ENCODE data around the gene FLYWCH1.

The FLYWCH1 gene

GRCh38 chr16:2883458-2883908, 28.2 kb upstream of the FLYWCH1 start:
- DNase-seq (ENCODE audit: low spot score) = no peak
- peaks cover 12% of the 10 kb centered on the region for H3K4me1 Mint-ChIP-seq (ENCODE audit: low read depth)
- H3K4me3 Mint-ChIP-seq = peak overlapping the region; percentile 93
- peak overlapping the region; percentile 84 for H3K27ac Mint-ChIP-seq
- peaks cover 7% of the 10 kb centered on the region for H3K9me3 Mint-ChIP-seq
- peaks cover 3% of the 10 kb centered on the region for H3K36me3 Mint-ChIP-seq (ENCODE audit: low read depth)
- no peaks in the 10 kb centered on the region for H3K27me3 Mint-ChIP-seq (ENCODE audit: low read depth)

DNA sequence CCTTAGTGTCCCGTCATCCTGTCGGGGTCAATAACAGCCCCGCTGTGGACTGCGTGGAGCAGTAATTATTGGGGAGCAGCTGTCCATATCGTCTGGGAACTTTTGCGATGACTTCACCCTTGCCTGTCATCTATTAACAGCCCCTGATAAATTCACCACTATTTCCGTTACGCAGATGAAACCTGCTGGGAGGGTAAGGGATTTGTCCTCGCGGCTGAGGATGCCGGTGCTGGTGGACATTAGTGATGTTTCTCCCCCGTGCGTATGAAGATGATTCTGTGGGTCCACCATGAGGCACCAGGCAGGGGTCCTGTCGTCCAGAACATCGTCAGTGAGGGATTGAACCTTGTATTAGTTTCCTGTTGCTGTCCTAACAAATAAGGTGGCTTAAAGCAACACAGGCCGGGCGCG, 27.7 kb upstream of the FLYWCH1 start:
- DNase-seq (ENCODE audit: low spot score) = no peak
- Mint-ChIP-seq H3K27ac (peak overlapping the region; percentile 84), H3K4me1 (ENCODE audit: low read depth) (peaks cover 12% of the 10 kb centered on the region), H3K9me3 (peaks cover 7% of the 10 kb centered on the region), H3K4me3 (peak overlapping the region; percentile 93), H3K36me3 (ENCODE audit: low read depth) (peaks cover 4% of the 10 kb centered on the region), H3K27me3 (ENCODE audit: low read depth) (no peaks in the 10 kb centered on the region)

- Mint-ChIP-seq H3K4me3 (no peak overlapping the region), H3K36me3 (ENCODE audit: low read depth) (no peaks in the 10 kb centered on the region), H3K9me3 (no peaks in the 10 kb centered on the region), H3K27ac (no peak overlapping the region), H3K4me1 (ENCODE audit: low read depth) (no peaks in the 10 kb centered on the region), H3K27me3 (ENCODE audit: low read depth) (no peaks in the 10 kb centered on the region)
- DNase-seq (ENCODE audit: low spot score) = no peak
Measured at GRCh38 chr16:2894231-2894630, 17.5 kb upstream of the FLYWCH1 start.

GRCh38 chr16:2895813-2896212, 15.9 kb upstream of the FLYWCH1 start:
- Mint-ChIP-seq H3K4me1 (ENCODE audit: low read depth) (no peaks in the 10 kb centered on the region), H3K27ac (no peak overlapping the region), H3K4me3 (no peak overlapping the region), H3K27me3 (ENCODE audit: low read depth) (no peaks in the 10 kb centered on the region), H3K36me3 (ENCODE audit: low read depth) (no peaks in the 10 kb centered on the region), H3K9me3 (no peaks in the 10 kb centered on the region)
- DNase-seq (ENCODE audit: low spot score) = no peak

GRCh38 chr16:2896480-2897010, 15.2 kb upstream of the FLYWCH1 start:
- Mint-ChIP-seq H3K4me3 (no peak overlapping the region), H3K36me3 (ENCODE audit: low read depth) (no peaks in the 10 kb centered on the region), H3K4me1 (ENCODE audit: low read depth) (no peaks in the 10 kb centered on the region), H3K27ac (no peak overlapping the region), H3K9me3 (no peaks in the 10 kb centered on the region), H3K27me3 (ENCODE audit: low read depth) (no peaks in the 10 kb centered on the region)
- no peak for DNase-seq (ENCODE audit: low spot score)

- Mint-ChIP-seq H3K9me3 (no peaks in the 10 kb centered on the region), H3K27me3 (ENCODE audit: low read depth) (no peaks in the 10 kb centered on the region), H3K4me1 (ENCODE audit: low read depth) (no peaks in the 10 kb centered on the region), H3K4me3 (no peak overlapping the region), H3K36me3 (ENCODE audit: low read depth) (no peaks in the 10 kb centered on the region), H3K27ac (no peak overlapping the region)
- DNase-seq (ENCODE audit: low spot score) = no peak
Measured at GRCh38 chr16:2897110-2897509, 14.6 kb upstream of the FLYWCH1 start.

DNA sequence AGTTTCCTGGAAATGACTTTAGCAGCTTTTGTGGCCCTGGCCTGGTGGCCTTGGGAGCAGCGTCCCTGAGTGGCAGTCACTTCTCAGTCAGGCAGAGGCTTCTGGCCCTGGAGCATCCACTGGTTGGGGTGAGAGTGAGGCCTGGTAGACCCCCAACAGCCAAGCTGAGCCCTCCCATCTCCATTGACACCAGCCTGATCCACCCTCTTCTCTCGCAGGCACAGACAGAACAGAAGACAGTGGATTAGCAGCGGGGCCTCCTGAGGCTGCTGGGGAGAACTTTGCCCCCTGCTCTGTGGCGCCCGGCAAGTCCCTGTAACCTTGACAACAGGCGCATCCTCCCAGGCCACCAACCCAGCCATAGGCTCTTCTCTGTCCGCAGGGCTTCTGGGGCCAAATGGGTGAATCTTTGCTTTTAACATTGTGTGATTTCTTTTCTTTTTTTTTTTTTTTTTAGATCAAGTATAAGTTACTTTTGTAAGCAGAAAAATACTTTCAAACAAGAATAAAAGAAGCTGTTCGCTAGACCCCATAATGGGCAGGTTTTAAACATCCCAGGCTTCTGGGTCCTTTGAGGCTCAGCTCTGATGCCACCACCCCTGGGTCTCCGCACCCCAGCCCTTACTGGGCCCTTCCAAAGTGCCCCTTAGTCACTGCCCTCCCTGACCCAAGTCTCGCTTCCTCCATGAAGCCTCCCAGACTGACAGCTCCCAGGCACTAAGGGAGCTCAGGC, 12.7 kb upstream of the FLYWCH1 start:
- no peaks in the 10 kb centered on the region for H3K27me3 Mint-ChIP-seq (ENCODE audit: low read depth)
- no peaks in the 10 kb centered on the region for H3K9me3 Mint-ChIP-seq
- DNase-seq (ENCODE audit: low spot score) = no peak
- peaks cover 3% of the 10 kb centered on the region for H3K4me1 Mint-ChIP-seq (ENCODE audit: low read depth)
- no peaks in the 10 kb centered on the region for H3K36me3 Mint-ChIP-seq (ENCODE audit: low read depth)
- H3K4me3 Mint-ChIP-seq = no peak overlapping the region
- no peak overlapping the region for H3K27ac Mint-ChIP-seq

DNA sequence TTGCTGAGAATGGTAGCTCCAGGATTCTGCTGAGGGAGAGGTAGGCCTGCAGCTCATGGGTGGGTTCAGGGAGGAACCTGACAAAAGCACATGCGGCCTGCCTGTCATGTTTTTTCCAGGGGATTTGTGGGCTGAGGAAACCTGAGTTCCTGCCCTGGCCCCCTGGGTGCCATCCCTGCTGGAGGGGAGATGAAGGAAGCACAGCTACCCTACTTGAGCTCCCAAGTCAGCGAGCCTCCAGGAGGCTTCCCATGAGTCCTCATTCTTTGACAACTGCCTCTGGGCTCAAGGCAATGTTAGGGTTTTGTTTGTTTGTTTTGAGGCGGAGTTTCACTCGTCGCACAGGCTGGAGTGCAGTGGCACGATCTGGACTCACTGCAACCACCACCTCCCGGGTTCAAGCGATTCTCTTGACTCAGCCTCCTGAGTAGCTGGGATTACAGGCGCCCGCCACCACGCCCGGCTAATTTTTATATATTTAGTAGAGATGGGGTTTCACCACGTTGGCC, 12.1 kb upstream of the FLYWCH1 start:
- no peaks in the 10 kb centered on the region for H3K27me3 Mint-ChIP-seq (ENCODE audit: low read depth)
- no peaks in the 10 kb centered on the region for H3K36me3 Mint-ChIP-seq (ENCODE audit: low read depth)
- no peak for DNase-seq (ENCODE audit: low spot score)
- H3K9me3 Mint-ChIP-seq = no peaks in the 10 kb centered on the region
- H3K4me3 Mint-ChIP-seq = no peak overlapping the region
- H3K4me1 Mint-ChIP-seq (ENCODE audit: low read depth) = peaks cover 4% of the 10 kb centered on the region
- H3K27ac Mint-ChIP-seq = no peak overlapping the region

- Mint-ChIP-seq H3K27me3 (ENCODE audit: low read depth) (no peaks in the 10 kb centered on the region), H3K36me3 (ENCODE audit: low read depth) (no peaks in the 10 kb centered on the region), H3K4me3 (no peak overlapping the region), H3K27ac (no peak overlapping the region), H3K4me1 (ENCODE audit: low read depth) (peaks cover 4% of the 10 kb centered on the region), H3K9me3 (no peaks in the 10 kb centered on the region)
- DNase-seq (ENCODE audit: low spot score) = no peak
Measured at GRCh38 chr16:2900526-2901075, 11.1 kb upstream of the FLYWCH1 start.

GRCh38 chr16:2902337-2903130, 9.2 kb upstream of the FLYWCH1 start:
- Mint-ChIP-seq H3K9me3 (no peaks in the 10 kb centered on the region), H3K27me3 (ENCODE audit: low read depth) (no peaks in the 10 kb centered on the region), H3K27ac (no peak overlapping the region), H3K4me1 (ENCODE audit: low read depth) (peaks cover 14% of the 10 kb centered on the region), H3K4me3 (no peak overlapping the region), H3K36me3 (ENCODE audit: low read depth) (no peaks in the 10 kb centered on the region)
- DNase-seq (ENCODE audit: low spot score) = no peak

DNA sequence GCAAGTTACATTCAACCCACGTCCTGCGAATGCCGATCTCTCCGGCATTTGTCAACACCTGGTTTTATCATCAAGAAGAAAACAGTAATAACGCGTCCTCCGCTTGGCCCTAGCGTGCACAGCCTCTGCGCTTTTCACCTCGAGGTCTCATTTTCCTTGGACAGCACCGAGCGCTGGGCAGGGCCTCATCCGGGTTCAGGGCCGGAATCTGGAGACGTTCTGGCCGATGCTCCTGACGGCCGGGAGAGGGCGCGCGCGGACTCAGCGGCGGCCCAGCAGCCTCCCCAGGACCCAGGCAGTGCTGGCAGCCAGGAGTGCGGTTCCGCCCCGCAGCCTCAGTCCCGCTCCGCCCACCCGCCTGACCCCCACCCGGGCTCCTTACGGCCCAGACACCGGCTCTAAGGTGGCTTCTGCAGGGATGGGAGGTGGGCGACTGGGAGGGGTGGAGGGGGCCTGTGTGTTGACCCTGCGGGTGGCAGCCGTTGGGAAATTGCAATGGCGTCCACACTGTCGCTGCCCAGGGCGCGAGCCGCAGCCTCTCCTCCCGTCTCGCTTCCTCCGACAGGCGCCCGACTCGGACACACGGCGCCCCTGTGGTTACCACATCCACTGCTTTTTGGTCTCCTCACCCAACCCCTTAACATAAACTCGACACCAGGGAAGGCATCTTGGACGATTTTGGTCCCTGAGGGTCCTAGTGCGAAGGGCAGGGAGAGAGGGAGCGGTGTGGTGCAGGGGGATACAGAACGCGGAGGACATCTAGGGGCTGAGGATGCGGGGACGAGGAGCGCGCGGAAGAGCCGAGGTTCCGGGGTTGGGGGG, 7.4 kb upstream of the FLYWCH1 start:
- Mint-ChIP-seq H3K4me1 (ENCODE audit: low read depth) (peaks cover 14% of the 10 kb centered on the region), H3K36me3 (ENCODE audit: low read depth) (no peaks in the 10 kb centered on the region), H3K9me3 (no peaks in the 10 kb centered on the region), H3K4me3 (peak overlapping the region; percentile 95), H3K27me3 (ENCODE audit: low read depth) (no peaks in the 10 kb centered on the region), H3K27ac (peak overlapping the region; percentile 92)
- peak; percentile 80 for DNase-seq (ENCODE audit: low spot score)

DNA sequence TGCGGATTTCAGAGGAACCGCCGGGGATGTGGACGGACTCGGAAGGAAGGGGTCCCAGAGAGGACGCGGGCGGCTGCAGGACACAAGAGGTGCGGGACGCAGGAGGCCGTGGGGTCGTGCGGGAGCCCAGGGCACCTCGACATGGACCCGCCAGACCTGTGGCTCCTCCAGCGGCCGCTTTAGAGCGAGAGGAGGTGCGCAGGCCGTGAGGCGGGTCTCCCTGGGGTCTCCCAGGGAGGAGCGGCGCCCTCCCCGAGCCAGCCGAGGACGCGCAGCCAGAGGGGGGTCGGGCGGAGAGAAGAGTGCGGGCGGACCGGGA, 6.8 kb upstream of the FLYWCH1 start:
- Mint-ChIP-seq H3K27me3 (ENCODE audit: low read depth) (no peaks in the 10 kb centered on the region), H3K9me3 (no peaks in the 10 kb centered on the region), H3K36me3 (ENCODE audit: low read depth) (no peaks in the 10 kb centered on the region), H3K27ac (peak overlapping the region; percentile 92), H3K4me1 (ENCODE audit: low read depth) (peaks cover 14% of the 10 kb centered on the region), H3K4me3 (peak overlapping the region; percentile 95)
- peak; percentile 26 for DNase-seq (ENCODE audit: low spot score)

DNA sequence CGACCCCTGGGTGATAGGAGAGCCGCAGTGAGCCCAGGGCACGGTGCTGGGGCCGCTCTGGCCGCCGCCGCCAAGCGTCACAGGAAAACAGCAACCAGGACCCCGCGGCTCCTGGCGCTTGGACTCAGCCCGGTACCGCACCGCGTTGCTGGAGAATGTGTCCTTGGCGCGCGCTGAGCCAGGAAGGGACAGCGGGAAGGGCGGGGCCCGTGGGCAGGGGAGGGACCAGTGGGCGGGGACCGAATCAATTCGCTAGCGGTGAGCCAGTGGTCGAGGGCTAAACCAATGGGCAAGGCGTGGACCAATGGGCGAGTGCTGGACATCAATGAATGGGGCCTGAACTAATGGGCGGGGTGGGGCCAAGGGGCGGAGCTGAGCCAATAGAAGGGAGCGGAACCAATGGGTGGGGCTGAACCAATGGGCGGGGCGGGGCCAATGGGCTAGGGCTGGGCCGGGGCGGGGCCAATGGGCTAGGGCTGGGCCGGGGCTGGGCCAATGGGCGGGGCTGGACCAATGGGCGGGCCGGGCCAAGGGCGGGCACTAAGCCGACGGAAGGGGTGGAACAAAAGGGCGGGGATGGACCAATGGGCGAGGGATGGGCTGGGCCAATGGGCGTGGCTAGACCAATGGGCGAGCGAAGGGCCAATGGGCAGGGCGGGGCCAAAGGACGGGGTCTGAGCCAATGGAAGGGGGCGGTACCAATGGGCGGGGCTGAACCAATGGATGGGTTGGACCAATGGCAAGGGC, 6.3 kb upstream of the FLYWCH1 start:
- peak; percentile 97 for DNase-seq (ENCODE audit: low spot score)
- Mint-ChIP-seq H3K27me3 (ENCODE audit: low read depth) (peaks cover 2% of the 10 kb centered on the region), H3K4me3 (peak overlapping the region; percentile 95), H3K27ac (peak overlapping the region; percentile 77), H3K36me3 (ENCODE audit: low read depth) (no peaks in the 10 kb centered on the region), H3K9me3 (no peaks in the 10 kb centered on the region), H3K4me1 (ENCODE audit: low read depth) (peaks cover 14% of the 10 kb centered on the region)
